Endothelial cell of umbilical vein (primary cell): ENCODE measurements around the gene LRR1.

ENCODE experiments used
- EZH2 ChIP-seq: IDR thresholded peaks from 2 replicates; pipeline ENCODE4 v1.6.1; 2012; ENCODE audit warnings: borderline replicate concordance, low read depth, mild to moderate bottlenecking, moderate library complexity, low read length, inconsistent platforms; ENCODE audit not compliant: severe bottlenecking
- POLR2A ChIP-seq: IDR thresholded peaks from 2 replicates; pipeline ENCODE4 v1.6.1; 2012; ENCODE audit warnings: low read depth, mild to moderate bottlenecking, control low read depth, low read length
- POLR2AphosphoS5 ChIP-seq: IDR thresholded peaks from 2 replicates; pipeline ENCODE4 v1.6.1; 2012; ENCODE audit warnings: low read depth, mild to moderate bottlenecking, control low read depth, low read length, moderate library complexity; ENCODE audit not compliant: insufficient read depth
- TF ChIP-seq, protein P1 (sequence below), 2 donors: IDR thresholded peaks; 1 replicate in 1 of 2; 2 replicates in 1 of 2; pipeline ENCODE4 v1.5.1; 2011; ENCODE audit warnings: low read length in 2 of 2, mild to moderate bottlenecking in 2 of 2, moderate library complexity in 2 of 2, control low read depth in 1 of 2, inconsistent platforms in 1 of 2, low read depth in 1 of 2; ENCODE audit not compliant: insufficient read depth in 1 of 2; ENCODE audit errors: extremely low read depth in 1 of 2

GRCh38 chr14:49582113-49582977 lies 16.4 kb upstream of the LRR1 start:
- TF ChIP-seq EZH2, result no peak
- TF ChIP-seq, protein P1, sequence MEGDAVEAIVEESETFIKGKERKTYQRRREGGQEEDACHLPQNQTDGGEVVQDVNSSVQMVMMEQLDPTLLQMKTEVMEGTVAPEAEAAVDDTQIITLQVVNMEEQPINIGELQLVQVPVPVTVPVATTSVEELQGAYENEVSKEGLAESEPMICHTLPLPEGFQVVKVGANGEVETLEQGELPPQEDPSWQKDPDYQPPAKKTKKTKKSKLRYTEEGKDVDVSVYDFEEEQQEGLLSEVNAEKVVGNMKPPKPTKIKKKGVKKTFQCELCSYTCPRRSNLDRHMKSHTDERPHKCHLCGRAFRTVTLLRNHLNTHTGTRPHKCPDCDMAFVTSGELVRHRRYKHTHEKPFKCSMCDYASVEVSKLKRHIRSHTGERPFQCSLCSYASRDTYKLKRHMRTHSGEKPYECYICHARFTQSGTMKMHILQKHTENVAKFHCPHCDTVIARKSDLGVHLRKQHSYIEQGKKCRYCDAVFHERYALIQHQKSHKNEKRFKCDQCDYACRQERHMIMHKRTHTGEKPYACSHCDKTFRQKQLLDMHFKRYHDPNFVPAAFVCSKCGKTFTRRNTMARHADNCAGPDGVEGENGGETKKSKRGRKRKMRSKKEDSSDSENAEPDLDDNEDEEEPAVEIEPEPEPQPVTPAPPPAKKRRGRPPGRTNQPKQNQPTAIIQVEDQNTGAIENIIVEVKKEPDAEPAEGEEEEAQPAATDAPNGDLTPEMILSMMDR (IDR thresholded peaks at IDR 0.05; ENCODE audit: extremely low read depth in 1 of 2, insufficient read depth in 1 of 2, low read depth in 1 of 2, low read length in 2 of 2), result no peak
- no peak for TF ChIP-seq POLR2AphosphoS5
- peak; percentile 66 for TF ChIP-seq POLR2A
